Measurements from ENCODE around the gene BOLA2B.

Gene BOLA2B

GRCh38 chr16:30157214-30157613 lies 36.3 kb downstream of the BOLA2B start:
- Histone ChIP-seq H3K4me1 (ENCODE audit: control insufficient read depth, insufficient read depth, low read length, unreplicated experiment) (no peaks in the 10 kb centered on the region), H3K27ac (ENCODE audit: low read depth, low read length) (no peak overlapping the region), H3K79me2 (ENCODE audit: control insufficient read depth, insufficient read depth, low read length, unreplicated experiment) (no peaks in the 10 kb centered on the region), H3K27me3 (ENCODE audit: insufficient read depth, low read length) (no peaks in the 10 kb centered on the region), H2AFZ (ENCODE audit: low read length, unreplicated experiment) (no peak overlapping the region), H3K36me3 (ENCODE audit: insufficient read depth, low read length) (no peaks in the 10 kb centered on the region), H3K4me3 (ENCODE audit: low read depth, low read length) (no peak overlapping the region)

GRCh38 chr16:30155188-30155587 lies 38.3 kb downstream of the BOLA2B start:
- H3K27me3 ChIP-seq (ENCODE audit: insufficient read depth, low read length) = no peaks in the 10 kb centered on the region
- H3K4me1 ChIP-seq (ENCODE audit: control insufficient read depth, insufficient read depth, low read length, unreplicated experiment) = no peaks in the 10 kb centered on the region
- no peak overlapping the region for H3K27ac ChIP-seq (ENCODE audit: low read depth, low read length)
- H3K4me3 ChIP-seq (ENCODE audit: low read depth, low read length) = no peak overlapping the region
- H3K36me3 ChIP-seq (ENCODE audit: insufficient read depth, low read length) = no peaks in the 10 kb centered on the region
- no peaks in the 10 kb centered on the region for H3K79me2 ChIP-seq (ENCODE audit: control insufficient read depth, insufficient read depth, low read length, unreplicated experiment)
- no peak overlapping the region for H2AFZ ChIP-seq (ENCODE audit: low read length, unreplicated experiment)

GRCh38 chr16:30152517-30152916 lies 40.9 kb downstream of the BOLA2B start:
- H3K27me3 ChIP-seq (ENCODE audit: insufficient read depth, low read length) = no peaks in the 10 kb centered on the region
- H3K27ac ChIP-seq (ENCODE audit: low read depth, low read length) = no peak overlapping the region
- no peaks in the 10 kb centered on the region for H3K79me2 ChIP-seq (ENCODE audit: control insufficient read depth, insufficient read depth, low read length, unreplicated experiment)
- no peaks in the 10 kb centered on the region for H3K4me1 ChIP-seq (ENCODE audit: control insufficient read depth, insufficient read depth, low read length, unreplicated experiment)
- H2AFZ ChIP-seq (ENCODE audit: low read length, unreplicated experiment) = no peak overlapping the region
- no peak overlapping the region for H3K4me3 ChIP-seq (ENCODE audit: low read depth, low read length)
- no peaks in the 10 kb centered on the region for H3K36me3 ChIP-seq (ENCODE audit: insufficient read depth, low read length)

- no peaks in the 10 kb centered on the region for H3K79me2 ChIP-seq (ENCODE audit: control insufficient read depth, insufficient read depth, low read length, unreplicated experiment)
- H3K4me3 ChIP-seq (ENCODE audit: low read depth, low read length) = no peak overlapping the region
- H3K4me1 ChIP-seq (ENCODE audit: control insufficient read depth, insufficient read depth, low read length, unreplicated experiment) = no peaks in the 10 kb centered on the region
- H3K36me3 ChIP-seq (ENCODE audit: insufficient read depth, low read length) = no peaks in the 10 kb centered on the region
- H2AFZ ChIP-seq (ENCODE audit: low read length, unreplicated experiment) = no peak overlapping the region
- no peak overlapping the region for H3K27ac ChIP-seq (ENCODE audit: low read depth, low read length)
- no peaks in the 10 kb centered on the region for H3K27me3 ChIP-seq (ENCODE audit: insufficient read depth, low read length)
Observed at GRCh38 chr16:30151091-30151490, 42.4 kb downstream of the BOLA2B start.

- H3K27me3 ChIP-seq (ENCODE audit: insufficient read depth, low read length) = no peaks in the 10 kb centered on the region
- no peaks in the 10 kb centered on the region for H3K36me3 ChIP-seq (ENCODE audit: insufficient read depth, low read length)
- no peaks in the 10 kb centered on the region for H3K4me1 ChIP-seq (ENCODE audit: control insufficient read depth, insufficient read depth, low read length, unreplicated experiment)
- no peak overlapping the region for H3K4me3 ChIP-seq (ENCODE audit: low read depth, low read length)
- no peak overlapping the region for H3K27ac ChIP-seq (ENCODE audit: low read depth, low read length)
- H3K79me2 ChIP-seq (ENCODE audit: control insufficient read depth, insufficient read depth, low read length, unreplicated experiment) = no peaks in the 10 kb centered on the region
- no peak overlapping the region for H2AFZ ChIP-seq (ENCODE audit: low read length, unreplicated experiment)
Observed at GRCh38 chr16:30149250-30149930, 44.1 kb downstream of the BOLA2B start.

- H3K36me3 ChIP-seq (ENCODE audit: insufficient read depth, low read length) = no peaks in the 10 kb centered on the region
- no peaks in the 10 kb centered on the region for H3K79me2 ChIP-seq (ENCODE audit: control insufficient read depth, insufficient read depth, low read length, unreplicated experiment)
- no peaks in the 10 kb centered on the region for H3K4me1 ChIP-seq (ENCODE audit: control insufficient read depth, insufficient read depth, low read length, unreplicated experiment)
- no peak overlapping the region for H3K27ac ChIP-seq (ENCODE audit: low read depth, low read length)
- H3K27me3 ChIP-seq (ENCODE audit: insufficient read depth, low read length) = no peaks in the 10 kb centered on the region
- H3K4me3 ChIP-seq (ENCODE audit: low read depth, low read length) = no peak overlapping the region
- no peak overlapping the region for H2AFZ ChIP-seq (ENCODE audit: low read length, unreplicated experiment)
Observed at GRCh38 chr16:30147843-30148510, 45.5 kb downstream of the BOLA2B start.

- H3K4me1 ChIP-seq (ENCODE audit: control insufficient read depth, insufficient read depth, low read length, unreplicated experiment) = no peaks in the 10 kb centered on the region
- no peaks in the 10 kb centered on the region for H3K36me3 ChIP-seq (ENCODE audit: insufficient read depth, low read length)
- no peak overlapping the region for H3K27ac ChIP-seq (ENCODE audit: low read depth, low read length)
- no peak overlapping the region for H3K4me3 ChIP-seq (ENCODE audit: low read depth, low read length)
- no peaks in the 10 kb centered on the region for H3K27me3 ChIP-seq (ENCODE audit: insufficient read depth, low read length)
- no peak overlapping the region for H2AFZ ChIP-seq (ENCODE audit: low read length, unreplicated experiment)
- H3K79me2 ChIP-seq (ENCODE audit: control insufficient read depth, insufficient read depth, low read length, unreplicated experiment) = no peaks in the 10 kb centered on the region
Observed at GRCh38 chr16:30145657-30146056, 47.8 kb downstream of the BOLA2B start.

GRCh38 chr16:30144917-30145316 lies 48.5 kb downstream of the BOLA2B start:
- H3K4me3 ChIP-seq (ENCODE audit: low read depth, low read length) = no peak overlapping the region
- H3K4me1 ChIP-seq (ENCODE audit: control insufficient read depth, insufficient read depth, low read length, unreplicated experiment) = no peaks in the 10 kb centered on the region
- no peak overlapping the region for H3K27ac ChIP-seq (ENCODE audit: low read depth, low read length)
- H3K27me3 ChIP-seq (ENCODE audit: insufficient read depth, low read length) = no peaks in the 10 kb centered on the region
- no peaks in the 10 kb centered on the region for H3K79me2 ChIP-seq (ENCODE audit: control insufficient read depth, insufficient read depth, low read length, unreplicated experiment)
- H3K36me3 ChIP-seq (ENCODE audit: insufficient read depth, low read length) = no peaks in the 10 kb centered on the region
- no peak overlapping the region for H2AFZ ChIP-seq (ENCODE audit: low read length, unreplicated experiment)

- Histone ChIP-seq H3K27me3 (ENCODE audit: insufficient read depth, low read length) (no peaks in the 10 kb centered on the region), H3K27ac (ENCODE audit: low read depth, low read length) (no peak overlapping the region), H3K4me1 (ENCODE audit: control insufficient read depth, insufficient read depth, low read length, unreplicated experiment) (no peaks in the 10 kb centered on the region), H3K36me3 (ENCODE audit: insufficient read depth, low read length) (no peaks in the 10 kb centered on the region), H2AFZ (ENCODE audit: low read length, unreplicated experiment) (no peak overlapping the region), H3K4me3 (ENCODE audit: low read depth, low read length) (no peak overlapping the region), H3K79me2 (ENCODE audit: control insufficient read depth, insufficient read depth, low read length, unreplicated experiment) (no peaks in the 10 kb centered on the region)
Observed at GRCh38 chr16:30144017-30144416, 49.4 kb downstream of the BOLA2B start.

GRCh38 chr16:30143347-30143702 lies 50.1 kb downstream of the BOLA2B start:
- H3K4me1 ChIP-seq (ENCODE audit: control insufficient read depth, insufficient read depth, low read length, unreplicated experiment) = no peaks in the 10 kb centered on the region
- no peak overlapping the region for H2AFZ ChIP-seq (ENCODE audit: low read length, unreplicated experiment)
- no peaks in the 10 kb centered on the region for H3K36me3 ChIP-seq (ENCODE audit: insufficient read depth, low read length)
- no peaks in the 10 kb centered on the region for H3K27me3 ChIP-seq (ENCODE audit: insufficient read depth, low read length)
- H3K4me3 ChIP-seq (ENCODE audit: low read depth, low read length) = no peak overlapping the region
- no peak overlapping the region for H3K27ac ChIP-seq (ENCODE audit: low read depth, low read length)
- no peaks in the 10 kb centered on the region for H3K79me2 ChIP-seq (ENCODE audit: control insufficient read depth, insufficient read depth, low read length, unreplicated experiment)

Data from ACC112 (cell line).